Esophagus squamous epithelium (tissue), 5 donors: Measurements from ENCODE around the gene KCTD17. TPM values are rescaled to one million over a fixed set of nuclear protein-coding genes. Genes with fewer than 3 reads are reported as not detected.

ENCODE experiments used
- DNase-seq: peaks from one replicate; lab custom pipeline; 2025; lab: John Stamatoyannopoulos, UW
- H3K27ac ChIP-seq, 4 donors: fragments of 200-600 bp; sonication (generic); one replicate each; pipeline ENCODE4 v1.5.1; 2016 to 2019; ENCODE audit warnings: mild to moderate bottlenecking in 1 of 4
- H3K27me3 ChIP-seq, 4 donors: fragments of 200-600 bp; sonication (generic); 1 replicate in 3 of 4; 2 replicates in 1 of 4; pipeline versions ENCODE4 v1.5.1 to v1.6.0; 2017 to 2021; ENCODE audit warnings: antibody characterized with exemption in 1 of 4
- H3K36me3 ChIP-seq, 3 donors: fragments of 200-600 bp; sonication (generic); one replicate each; pipeline ENCODE4 v1.5.1; 2016 to 2019
- H3K4me1 ChIP-seq, 3 donors: fragments of 200-600 bp; sonication (generic); one replicate each; pipeline ENCODE4 v1.5.1; 2017 to 2019
- H3K4me3 ChIP-seq, 4 donors: fragments of 200-600 bp; sonication (generic); 1 replicate in 3 of 4; 2 replicates in 1 of 4; pipeline ENCODE4 v1.5.1; 2016 to 2019; ENCODE audit warnings: mild to moderate bottlenecking in 2 of 4, moderate library complexity in 1 of 4
- H3K9me3 ChIP-seq, 3 donors: fragments of 200-600 bp; sonication (generic); one replicate each; pipeline ENCODE4 v1.5.1; 2016 to 2019
- POLR2A ChIP-seq, 4 donors: fragments of 450-650 bp; IDR thresholded peaks; one replicate each; pipeline ENCODE4 v1.6.1; 2017; ENCODE audit warnings: antibody characterized with exemption in 4 of 4, mild to moderate bottlenecking in 4 of 4, moderate library complexity in 3 of 4
- WGBS, 2 donors: methylation state at CpG; one replicate each; pipeline ENCODE4 v1.1.5; 2018; 5-methylcytosine and 5-hydroxymethylcytosine counted together
- intact Hi-C: fragments of 100-400 bp; cut with DNase I; formaldehyde crosslinking; loops from one replicate; pipeline ENCODE4 v1.15.0; 2022
- total RNA-seq, 4 donors: library from RNA; depleted of rRNA; stranded (reverse); fragments of >200 nt; gene quantifications; one replicate each; pipeline ENCODE4 v1.1.0, GENCODE V29; 2016
- TF ChIP-seq, protein P1 (sequence below), 6 experiments: fragments of 450-650 bp in 4 of 6; fragments of 200-600 bp in 2 of 6; sonication (generic) in 2 of 6; IDR thresholded peaks; one replicate each; pipeline ENCODE4 v1.5.1; 2016 to 2019; ENCODE audit warnings: antibody characterized with exemption in 6 of 6, mild to moderate bottlenecking in 4 of 6, moderate library complexity in 4 of 6
- donor health status: DM: yes; HTN: yes; CAD: no.

The KCTD17 gene
- total RNA-seq, 4 donors from 2014 or later: 1.1 to 10.7 (median 6.5) TPM

DNA sequence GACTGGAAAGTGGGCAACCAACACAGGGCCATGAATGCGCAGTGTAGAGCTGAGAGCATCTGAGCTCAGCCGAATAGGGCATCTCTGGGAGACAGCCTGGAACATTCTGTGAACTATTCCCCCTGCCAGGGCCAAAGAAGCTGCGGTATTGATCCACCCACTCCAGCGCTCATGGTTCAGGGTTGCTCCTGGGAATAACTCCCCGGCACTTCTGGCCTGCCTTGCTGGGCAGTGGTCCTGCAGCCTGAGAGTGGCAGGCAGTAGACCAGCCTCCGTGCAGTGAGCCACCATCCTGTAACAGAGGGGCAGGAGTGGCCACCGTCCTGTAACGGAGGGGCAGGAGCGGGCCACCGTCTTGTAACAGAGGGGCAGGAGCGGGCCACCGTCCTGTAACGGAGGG lies 45.8 kb downstream of the KCTD17 start:
- TF ChIP-seq POLR2A (IDR thresholded peaks at IDR 0.05): no peak
- TF ChIP-seq, protein P1, sequence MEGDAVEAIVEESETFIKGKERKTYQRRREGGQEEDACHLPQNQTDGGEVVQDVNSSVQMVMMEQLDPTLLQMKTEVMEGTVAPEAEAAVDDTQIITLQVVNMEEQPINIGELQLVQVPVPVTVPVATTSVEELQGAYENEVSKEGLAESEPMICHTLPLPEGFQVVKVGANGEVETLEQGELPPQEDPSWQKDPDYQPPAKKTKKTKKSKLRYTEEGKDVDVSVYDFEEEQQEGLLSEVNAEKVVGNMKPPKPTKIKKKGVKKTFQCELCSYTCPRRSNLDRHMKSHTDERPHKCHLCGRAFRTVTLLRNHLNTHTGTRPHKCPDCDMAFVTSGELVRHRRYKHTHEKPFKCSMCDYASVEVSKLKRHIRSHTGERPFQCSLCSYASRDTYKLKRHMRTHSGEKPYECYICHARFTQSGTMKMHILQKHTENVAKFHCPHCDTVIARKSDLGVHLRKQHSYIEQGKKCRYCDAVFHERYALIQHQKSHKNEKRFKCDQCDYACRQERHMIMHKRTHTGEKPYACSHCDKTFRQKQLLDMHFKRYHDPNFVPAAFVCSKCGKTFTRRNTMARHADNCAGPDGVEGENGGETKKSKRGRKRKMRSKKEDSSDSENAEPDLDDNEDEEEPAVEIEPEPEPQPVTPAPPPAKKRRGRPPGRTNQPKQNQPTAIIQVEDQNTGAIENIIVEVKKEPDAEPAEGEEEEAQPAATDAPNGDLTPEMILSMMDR (IDR thresholded peaks at IDR 0.05): no peak
- Histone ChIP-seq H3K36me3 (no peaks in the 10 kb centered on the region), H3K9me3 (no peaks in the 10 kb centered on the region), H3K4me1 (no peaks in the 10 kb centered on the region), H3K4me3 (no peak overlapping the region), H3K27me3 (peaks cover 0 to 57% (median 0%) of the 10 kb centered on the region in 4 donors), H3K27ac (no peak overlapping the region)
- no peak for DNase-seq
- 83 to 86% methylated on average over 4 to 5 of the region's 13 CpGs for WGBS, 2 donors
- intact Hi-C loops: no loop called here

DNA sequence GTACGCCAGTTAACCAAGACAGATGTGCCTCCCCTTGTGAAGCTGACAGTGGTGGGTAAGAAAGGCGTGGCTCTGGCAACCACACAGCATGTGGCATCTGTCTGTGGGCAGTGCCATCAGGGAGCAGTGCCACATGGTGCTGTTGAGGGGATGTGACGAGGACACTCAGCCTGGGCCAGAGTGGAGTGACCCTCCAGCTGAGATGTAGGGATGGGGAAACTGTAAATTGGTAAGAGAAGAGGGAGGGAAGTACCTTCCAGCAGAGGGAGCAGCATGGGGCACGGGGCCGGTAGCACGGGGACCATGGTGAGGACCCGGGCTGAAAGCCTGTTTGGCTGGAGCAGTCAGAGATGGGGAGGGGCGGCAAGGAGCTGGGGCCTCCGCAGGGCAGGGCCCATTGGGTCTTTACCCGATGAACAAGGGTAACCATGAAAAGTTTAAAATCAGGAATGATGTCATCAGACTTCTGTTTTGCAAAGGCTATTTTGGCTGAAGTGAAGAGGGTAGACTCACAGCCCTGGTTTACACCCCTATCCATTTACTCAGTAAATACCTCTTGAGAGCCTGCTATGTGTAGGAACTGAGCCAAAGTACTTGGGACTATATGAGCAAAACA lies 47.5 kb downstream of the KCTD17 start:
- DNase-seq: no peak
- Histone ChIP-seq H3K27me3 (peaks cover 0 to 62% (median 0%) of the 10 kb centered on the region in 4 donors), H3K36me3 (no peaks in the 10 kb centered on the region), H3K9me3 (no peaks in the 10 kb centered on the region), H3K4me3 (no peak overlapping the region), H3K4me1 (no peaks in the 10 kb centered on the region), H3K27ac (no peak overlapping the region)
- no peak for TF ChIP-seq POLR2A (IDR thresholded peaks at IDR 0.05)
- TF ChIP-seq, protein P1 (IDR thresholded peaks at IDR 0.05): no peak
- 39 to 46% methylated on average over 8 of the region's 10 CpGs for WGBS, 2 donors
- intact Hi-C loops: no loop called here

DNA sequence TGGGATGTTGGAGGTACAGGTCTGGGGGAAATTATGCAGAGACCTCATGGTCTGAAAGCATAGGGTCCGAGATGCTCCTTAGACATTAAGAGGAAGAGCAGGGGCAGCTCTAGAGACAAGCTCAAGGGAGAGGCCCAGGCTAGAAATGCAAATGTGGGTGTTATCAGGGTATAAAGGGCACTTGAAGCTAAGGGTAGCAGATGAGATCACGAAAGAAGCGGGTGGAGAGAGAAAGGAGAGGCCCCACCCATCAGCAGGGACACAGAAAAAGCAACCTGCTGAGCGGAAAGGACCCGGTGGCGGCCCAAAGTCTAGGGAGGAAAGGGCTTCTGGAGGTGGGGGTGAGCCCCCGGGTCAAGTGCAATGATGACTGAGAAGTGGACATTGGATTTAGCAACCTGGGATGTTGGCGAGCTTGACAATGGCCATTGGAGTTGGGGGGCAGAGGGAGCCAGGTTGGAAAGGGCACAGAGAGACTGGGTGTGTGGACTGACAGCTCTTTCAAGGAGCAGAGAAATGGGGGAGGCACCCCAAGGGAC lies 49.1 kb downstream of the KCTD17 start:
- H3K27me3 ChIP-seq: peaks cover 0 to 58% (median 0%) of the 10 kb centered on the region in 4 donors
- intact Hi-C loops: no loop called here
- DNase-seq: no peak
- H3K4me3 ChIP-seq: no peak overlapping the region
- no peak overlapping the region for H3K27ac ChIP-seq
- no peaks in the 10 kb centered on the region for H3K9me3 ChIP-seq
- H3K4me1 ChIP-seq: no peaks in the 10 kb centered on the region
- TF ChIP-seq POLR2A (IDR thresholded peaks at IDR 0.05): no peak
- TF ChIP-seq, protein P1 (IDR thresholded peaks at IDR 0.05): no peak
- no peaks in the 10 kb centered on the region for H3K36me3 ChIP-seq
- 65 to 67% methylated on average over 8 of the region's 8 CpGs for WGBS, 2 donors

DNA sequence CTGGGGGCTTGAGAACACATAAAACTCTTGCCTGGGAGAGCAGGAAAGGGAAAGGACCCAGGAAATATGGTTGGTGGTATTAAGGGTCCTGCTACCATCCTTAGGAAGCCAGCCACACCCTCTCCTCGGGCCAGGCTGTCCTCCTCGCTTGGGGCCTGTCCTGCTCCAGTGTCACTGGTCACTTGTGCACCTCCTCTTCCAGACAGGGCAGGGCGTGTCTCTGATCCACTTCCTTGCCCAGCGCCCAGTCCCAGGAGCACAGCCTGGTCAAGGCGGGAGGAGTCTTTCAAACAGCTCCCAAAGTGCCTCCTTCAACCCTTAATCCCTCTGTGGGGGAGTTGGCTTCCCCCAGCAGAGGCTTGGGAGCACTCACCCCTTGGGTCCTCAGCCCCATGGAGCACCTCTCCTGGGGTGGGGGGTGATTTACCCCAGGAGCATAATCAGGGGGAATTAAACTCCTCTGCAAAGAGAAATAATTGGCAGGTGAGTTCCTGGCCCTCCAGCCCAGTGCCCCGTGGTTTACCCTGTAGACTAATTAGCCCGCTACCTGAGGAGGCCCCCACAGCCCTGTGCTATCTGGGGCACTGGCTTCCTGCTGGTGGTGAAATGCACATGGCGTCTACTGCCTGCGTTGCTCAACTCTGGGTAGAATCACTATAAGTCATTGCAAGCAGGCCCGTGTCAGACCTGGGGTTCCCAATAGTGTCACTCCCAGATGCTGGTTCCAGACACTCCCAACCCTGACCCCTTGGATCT lies 49.9 kb downstream of the KCTD17 start:
- WGBS, 2 donors: 78 to 81% methylated on average over 7 of the region's 10 CpGs
- no peak for DNase-seq
- Histone ChIP-seq H3K9me3 (no peaks in the 10 kb centered on the region), H3K36me3 (no peaks in the 10 kb centered on the region), H3K4me3 (no peak overlapping the region), H3K27me3 (peaks cover 0 to 54% (median 0%) of the 10 kb centered on the region in 4 donors), H3K4me1 (no peaks in the 10 kb centered on the region), H3K27ac (no peak overlapping the region)
- TF ChIP-seq POLR2A (IDR thresholded peaks at IDR 0.05): no peak
- TF ChIP-seq, protein P1 (IDR thresholded peaks at IDR 0.05): no peak
- intact Hi-C loops: no loop called here

DNA sequence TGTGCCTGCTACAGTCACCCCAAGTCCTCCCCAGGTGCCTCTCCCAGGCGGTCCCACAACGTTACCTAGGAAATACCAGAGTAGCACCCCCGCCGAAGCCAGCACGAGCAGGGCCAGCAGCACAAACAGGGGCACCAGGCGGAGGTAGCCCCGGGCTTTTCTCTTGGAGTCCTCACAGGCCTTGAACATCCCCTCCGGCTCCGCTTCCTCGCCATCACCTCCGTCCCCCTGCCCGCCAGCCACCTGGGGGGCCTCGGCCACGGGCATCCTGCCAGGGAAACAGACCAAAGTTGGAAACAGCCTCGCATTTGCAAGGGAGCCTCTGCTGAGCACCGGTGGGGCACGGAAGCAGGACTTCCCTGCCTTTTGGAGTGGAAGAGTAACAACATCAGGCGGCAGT lies 51.6 kb downstream of the KCTD17 start:
- intact Hi-C loops: no loop called here
- Histone ChIP-seq H3K4me1 (no peaks in the 10 kb centered on the region), H3K27ac (no peak overlapping the region), H3K27me3 (peaks cover 0 to 43% (median 0%) of the 10 kb centered on the region in 4 donors), H3K36me3 (no peaks in the 10 kb centered on the region), H3K4me3 (no peak overlapping the region), H3K9me3 (no peaks in the 10 kb centered on the region)
- no peak for TF ChIP-seq POLR2A (IDR thresholded peaks at IDR 0.05)
- TF ChIP-seq, protein P1 (IDR thresholded peaks at IDR 0.05): no peak
- no peak for DNase-seq
- 54 to 100% methylated on average over 1 to 13 of the region's 18 CpGs for WGBS, 2 donors
